Endothelial cell (in vitro differentiated cells): ENCODE measurements around the gene CCDC134. TPM values are rescaled to one million over a fixed set of nuclear protein-coding genes. Genes with fewer than 3 reads are reported as not detected.

Experiments used
- DNase-seq: peaks from one replicate; pipeline ENCODE4 v3.0.0; 2021; ENCODE audit warnings: low spot score
- H3K27ac Mint-ChIP-seq: one replicate; pipeline ENCODE4 v1.8.0; 2021; ENCODE audit warnings: mixed read lengths, inconsistent platforms; ENCODE audit not compliant: unreplicated experiment
- H3K27me3 Mint-ChIP-seq: one replicate; pipeline ENCODE4 v1.8.0; 2021; ENCODE audit warnings: mild to moderate bottlenecking, moderate library complexity, mixed read lengths, inconsistent platforms; ENCODE audit not compliant: unreplicated experiment
- H3K36me3 Mint-ChIP-seq: one replicate; pipeline ENCODE4 v1.8.0; 2021; ENCODE audit warnings: mild to moderate bottlenecking, low read depth, mixed read lengths, inconsistent platforms; ENCODE audit not compliant: unreplicated experiment
- H3K4me1 Mint-ChIP-seq: one replicate; pipeline ENCODE4 v1.8.0; 2021; ENCODE audit warnings: mild to moderate bottlenecking, mixed read lengths, inconsistent platforms; ENCODE audit not compliant: unreplicated experiment
- H3K4me3 Mint-ChIP-seq: one replicate; pipeline ENCODE4 v1.8.0; 2021; ENCODE audit warnings: mild to moderate bottlenecking, mixed read lengths, inconsistent platforms; ENCODE audit not compliant: unreplicated experiment
- H3K9me3 Mint-ChIP-seq: one replicate; pipeline ENCODE4 v1.8.0; 2021; ENCODE audit warnings: mixed read lengths, inconsistent platforms; ENCODE audit not compliant: unreplicated experiment
- CTCF ChIP-seq: fragments of 200-600 bp; sonication (generic); IDR thresholded peaks from one replicate; pipeline ENCODE4 v1.5.0; 2021; ENCODE audit warnings: antibody characterized with exemption; ENCODE audit not compliant: unreplicated experiment
- total RNA-seq: library from RNA; stranded (reverse); fragmentation: NEBNext Ultra II Directional; extraction: Animal tissue kit (Norgen Biotek cat#: 25700); gene quantifications from one replicate; pipeline ENCODE4 v1.2.1, GENCODE V29; 2021; ENCODE audit not compliant: unreplicated experiment

CCDC134 gene
- total RNA-seq, 1 donor from 2014 or later, result 8.8 TPM

GRCh38 chr22:41826430-41827383, 26.2 kb downstream of the CCDC134 start:
- H3K4me3 Mint-ChIP-seq, result no peak overlapping the region
- no peak for DNase-seq
- TF ChIP-seq CTCF, result no peak
- peaks cover 4% of the 10 kb centered on the region for H3K36me3 Mint-ChIP-seq
- H3K27ac Mint-ChIP-seq, result no peak overlapping the region
- no peaks in the 10 kb centered on the region for H3K9me3 Mint-ChIP-seq
- H3K4me1 Mint-ChIP-seq, result peaks cover 55% of the 10 kb centered on the region
- peaks cover 5% of the 10 kb centered on the region for H3K27me3 Mint-ChIP-seq

GRCh38 chr22:41827671-41828070, 27.2 kb downstream of the CCDC134 start:
- no peak for TF ChIP-seq CTCF
- no peak overlapping the region for H3K4me3 Mint-ChIP-seq
- H3K4me1 Mint-ChIP-seq, result peaks cover 55% of the 10 kb centered on the region
- peaks cover 7% of the 10 kb centered on the region for H3K27me3 Mint-ChIP-seq
- no peaks in the 10 kb centered on the region for H3K9me3 Mint-ChIP-seq
- peaks cover 4% of the 10 kb centered on the region for H3K36me3 Mint-ChIP-seq
- H3K27ac Mint-ChIP-seq, result no peak overlapping the region
- no peak for DNase-seq

DNA sequence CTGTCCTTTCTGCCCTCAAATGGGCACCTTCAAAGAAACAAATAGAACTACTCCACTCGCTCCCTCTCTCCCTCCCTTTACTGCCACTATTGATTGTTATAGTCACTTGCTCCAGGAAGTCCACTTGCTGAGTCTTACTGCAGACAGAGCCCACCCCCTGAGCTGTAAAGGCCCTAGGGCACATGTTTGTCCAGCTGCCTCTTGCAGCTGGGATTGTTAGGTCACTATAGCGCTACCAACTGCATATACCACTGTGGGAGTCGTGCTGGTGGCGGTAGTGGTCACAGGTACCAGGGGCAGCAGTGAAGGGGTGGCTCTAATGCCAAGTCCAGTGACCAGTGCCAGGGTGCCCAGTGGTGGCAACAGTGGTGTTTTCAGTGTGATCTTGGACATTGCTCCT, 28.0 kb downstream of the CCDC134 start:
- no peak for DNase-seq
- no peak overlapping the region for H3K4me3 Mint-ChIP-seq
- TF ChIP-seq CTCF, result no peak
- peaks cover 55% of the 10 kb centered on the region for H3K4me1 Mint-ChIP-seq
- H3K27me3 Mint-ChIP-seq, result peaks cover 9% of the 10 kb centered on the region
- H3K9me3 Mint-ChIP-seq, result no peaks in the 10 kb centered on the region
- peak overlapping the region; percentile 64 for H3K27ac Mint-ChIP-seq
- peaks cover 4% of the 10 kb centered on the region for H3K36me3 Mint-ChIP-seq

- H3K9me3 Mint-ChIP-seq, result no peaks in the 10 kb centered on the region
- peaks cover 13% of the 10 kb centered on the region for H3K27me3 Mint-ChIP-seq
- peaks cover 12% of the 10 kb centered on the region for H3K36me3 Mint-ChIP-seq
- peaks cover 54% of the 10 kb centered on the region for H3K4me1 Mint-ChIP-seq
- H3K4me3 Mint-ChIP-seq, result no peak overlapping the region
- no peak overlapping the region for H3K27ac Mint-ChIP-seq
- DNase-seq, result no peak
- no peak for TF ChIP-seq CTCF
These were observed 29.7 kb downstream of the CCDC134 start for GRCh38 chr22:41830174-41830573.

GRCh38 chr22:41831383-41831782, 30.9 kb downstream of the CCDC134 start:
- Mint-ChIP-seq H3K27me3 (peaks cover 10% of the 10 kb centered on the region), H3K4me1 (peaks cover 52% of the 10 kb centered on the region), H3K4me3 (no peak overlapping the region), H3K27ac (peak overlapping the region; percentile 98), H3K36me3 (peaks cover 15% of the 10 kb centered on the region), H3K9me3 (no peaks in the 10 kb centered on the region)
- no peak for TF ChIP-seq CTCF
- no peak for DNase-seq
